GM21529 (cell line): ENCODE data around the gene COPB1.

Experiments
- ATAC-seq: cut with Tn5 transposase; IDR thresholded peaks from one replicate; pipeline ENCODE4 v1.9.1; 2021; ENCODE audit not compliant: unreplicated experiment

The COPB1 gene

GRCh38 chr11:14518820-14519219, 19.2 kb upstream of the COPB1 start:
- ATAC-seq = no peak

- no peak for ATAC-seq
These were observed 14.2 kb upstream of the COPB1 start for GRCh38 chr11:14513800-14514199.

GRCh38 chr11:14506532-14506931, 6.9 kb upstream of the COPB1 start:
- no peak for ATAC-seq

- no peak for ATAC-seq
These were observed 3.4 kb upstream of the COPB1 start for GRCh38 chr11:14503023-14503422.

- no peak for ATAC-seq
These were observed 2.4 kb upstream of the COPB1 start for GRCh38 chr11:14502039-14502438.

GRCh38 chr11:14500181-14500651, 605 bp upstream of the COPB1 start:
- ATAC-seq = peak; percentile 64

- peak; percentile 7 for ATAC-seq
These were observed 442 bp downstream of the COPB1 start for GRCh38 chr11:14499178-14499559.

- ATAC-seq = no peak
These were observed 18.9 kb downstream of the COPB1 start for GRCh38 chr11:14480716-14481115.

- ATAC-seq = no peak
These were observed 28.5 kb downstream of the COPB1 start for GRCh38 chr11:14471127-14471526.

- ATAC-seq = no peak
These were observed 36.0 kb downstream of the COPB1 start for GRCh38 chr11:14463623-14464022.

- ATAC-seq = no peak
These were observed 39.5 kb downstream of the COPB1 start for GRCh38 chr11:14460147-14460546.

GRCh38 chr11:14458377-14458776, 41.2 kb downstream of the COPB1 start:
- no peak for ATAC-seq

GRCh38 chr11:14455648-14456430, 43.8 kb downstream of the COPB1 start:
- ATAC-seq = no peak

- ATAC-seq = no peak
These were observed 44.6 kb downstream of the COPB1 start for GRCh38 chr11:14454861-14455632.

GRCh38 chr11:14451825-14452224, 47.8 kb downstream of the COPB1 start:
- ATAC-seq = no peak

GRCh38 chr11:14449302-14449714, 50.3 kb downstream of the COPB1 start:
- no peak for ATAC-seq

GRCh38 chr11:14448240-14448639, 51.4 kb downstream of the COPB1 start:
- no peak for ATAC-seq

GRCh38 chr11:14446701-14447169, 52.9 kb downstream of the COPB1 start:
- ATAC-seq = no peak

- no peak for ATAC-seq
These were observed 53.8 kb downstream of the COPB1 start for GRCh38 chr11:14445542-14446530.

GRCh38 chr11:14444441-14445189, 55.0 kb downstream of the COPB1 start:
- ATAC-seq = no peak
